ENCODE data around the gene DPH7. TPM values are rescaled to one million over a fixed set of nuclear protein-coding genes. Genes with fewer than 3 reads are reported as not detected.
A peak's percentile ranks its signal among the peaks of the same experiment; 100 is the strongest.

The DPH7 gene
- total and polyA plus RNA-seq, 2 of the 8 experiments (the other 6 are each of a cell fraction or from before 2014, with no cell fraction given): 44.6 to 45.5 TPM

DNA sequence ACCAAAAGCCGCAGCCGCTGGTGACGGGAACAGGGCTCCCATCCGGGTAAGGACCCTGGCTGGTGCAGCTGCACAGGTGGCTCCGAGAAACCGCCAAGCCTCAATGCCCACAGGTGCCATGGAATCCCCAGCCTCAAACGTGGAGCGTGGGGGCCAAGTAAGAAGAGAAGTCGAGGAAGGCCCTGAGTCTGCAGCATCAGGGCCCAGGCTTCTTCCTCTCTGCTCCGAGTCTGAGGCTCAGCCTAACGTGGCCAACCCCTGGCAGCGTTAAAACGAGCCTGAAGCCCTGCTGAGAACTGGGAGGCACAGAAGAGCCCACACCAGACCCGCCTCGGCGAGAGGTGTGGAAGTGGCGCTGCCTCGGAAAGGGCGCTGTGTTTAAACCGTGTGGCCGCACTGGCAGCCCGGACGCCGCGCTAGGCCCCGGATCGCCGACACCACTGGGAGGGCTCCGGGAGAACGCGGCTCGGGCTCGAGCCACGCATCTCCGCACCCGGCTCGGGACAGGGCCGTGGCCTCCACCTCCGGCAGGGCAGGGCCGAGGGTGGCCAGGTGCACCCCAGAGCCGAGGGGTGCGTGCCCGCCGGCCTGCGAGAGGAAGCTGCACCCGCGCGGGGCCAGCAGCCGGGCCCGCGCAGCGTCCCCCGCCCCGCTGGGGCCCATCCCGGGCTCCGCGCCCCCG, 10.9 kb upstream of the DPH7 start:
- Histone ChIP-seq H2BK120ac (replicated peaks; ENCODE audit: low read depth, low read length) (no peak overlapping the region), H3K79me2 (ENCODE audit: control insufficient read depth in 1 of 2, insufficient read depth in 2 of 2, low read length in 2 of 2) (peaks cover 0 to 22% of the 10 kb centered on the region in 2 experiments; a peak in 2 of 4 replicates), H2BK20ac (ENCODE audit: low read length) (no peak overlapping the region), H3K27me3 (replicated peaks in 1 of 4; ENCODE audit: control insufficient read depth in 3 of 4, extremely low read depth in 1 of 4, insufficient read depth in 3 of 4, low read length in 3 of 4) (no peaks in the 10 kb centered on the region; a peak in 1 of 7 replicates), H3K9ac (replicated peaks in 1 of 4; ENCODE audit: extremely low read depth in 1 of 4, low read depth in 3 of 4, low read length in 3 of 4) (peak overlapping the region; percentile 66 to 93 (median 74); a peak in 6 of 7 replicates), H3K18ac (ENCODE audit: extremely low read depth, low read length) (peak overlapping the region; percentile 38), H2AK5ac (ENCODE audit: low read depth, low read length) (0 out of 2 replicates have a peak overlapping the region, but pooled peaks have one; percentile 39), H3K4me3 (ENCODE audit: extremely low read depth in 1 of 4, insufficient read depth in 2 of 4, low read depth in 3 of 4, low read length in 4 of 4) (peak overlapping the region; percentile 54 to 82 (median 82)), H3K4me2 (ENCODE audit: insufficient read depth in 1 of 2, low read depth in 2 of 2, low read length in 2 of 2) (peak overlapping the region; percentile 80 to 94), H3K27ac (ENCODE audit: low read depth, low read length) (no peak overlapping the region), H3K79me1 (ENCODE audit: low read depth, low read length) (peaks cover 23% of the 10 kb centered on the region), H2AFZ (ENCODE audit: low read length) (no peak overlapping the region), H2BK12ac (ENCODE audit: low read depth, low read length) (no peak overlapping the region; the same call in 1 of the 2 replicates), H4K91ac (replicated peaks; ENCODE audit: insufficient read length, low read length) (no peak overlapping the region), H3K23me2 (ENCODE audit: low read depth, low read length) (peaks cover 8% of the 10 kb centered on the region; the same call in 1 of the 2 replicates), H2BK15ac (ENCODE audit: low read length) (no peak overlapping the region), H3K23ac (ENCODE audit: insufficient read length) (no peak overlapping the region), H2BK5ac (ENCODE audit: low read depth, low read length) (no peak overlapping the region), H3K9me3 (ENCODE audit: insufficient read depth in 2 of 2, low read depth in 1 of 2, low read length in 1 of 2) (no peaks in the 10 kb centered on the region), H3K36me3 (ENCODE audit: control insufficient read depth in 2 of 4, insufficient read depth in 4 of 4, low read length in 3 of 4) (peaks cover 27 to 35% (median 30%) of the 10 kb centered on the region in 4 experiments), H4K20me1 (replicated peaks in 1 of 2; ENCODE audit: control insufficient read depth in 1 of 2, insufficient read depth in 2 of 2, low read length in 2 of 2) (peaks cover 17 to 24% of the 10 kb centered on the region in 2 experiments), H4K8ac (ENCODE audit: extremely low read depth, insufficient read depth, low read length) (peak overlapping the region; percentile 84), H3K56ac (replicated peaks; ENCODE audit: insufficient read length, low read depth, low read length) (no peak overlapping the region), H3K4ac (replicated peaks; ENCODE audit: insufficient read length, low read depth, low read length) (peak overlapping the region; percentile 75), H3K4me1 (replicated peaks in 1 of 4; ENCODE audit: control insufficient read depth in 3 of 4, insufficient read depth in 4 of 4, low read length in 3 of 4) (peaks cover 0 to 7% (median 5%) of the 10 kb centered on the region in 4 experiments; a peak in 5 of 7 replicates), H4K5ac (ENCODE audit: insufficient read length, low read depth, low read length) (no peak overlapping the region), H3K14ac (ENCODE audit: insufficient read length) (no peak overlapping the region)
- POLR2A ChIA-PET (ENCODE audit: partially characterized antibody): interaction anchor here (1.1 to 6.2 kb wide), 5 partner anchors 9 to 37 kb away, joined by 4 to 45 read pairs (median 4); partner anchors contain the start of genes DPH7 and EHMT1
- 20% methylated on average over 39 of the region's 58 CpGs; no CpG with 5 or more reads in 1 of the 2 experiments for WGBS, 2 experiments (ENCODE audit: extremely low coverage in 1 of 2, insufficient coverage in 1 of 2, insufficient read length in 1 of 2, insufficient replicate concordance in 2 of 2, low coverage in 1 of 2, low lambda C conversion rate in 2 of 2, missing lambda C conversion rate in 1 of 2)
- TF ChIP-seq TBP (IDR thresholded peaks at IDR 0.05; ENCODE audit: low read depth, low read length): no peak
- 0 out of 3 replicates have a peak, but pooled peaks of 1 of the 2 experiments have one; percentile 2 for TF ChIP-seq POLR2A (IDR thresholded peaks at IDR 0.05; ENCODE audit: control extremely low read depth in 1 of 2, low read depth in 2 of 2, low read length in 2 of 2)
- TF ChIP-seq KDM4A (IDR thresholded peaks at IDR 0.05; ENCODE audit: low read depth, low read length, severe bottlenecking): peak; percentile 54
- peak in 1 of 2 experiments; percentile 19; a peak in 1 of 4 replicates for TF ChIP-seq SIN3A (conservative IDR thresholded peaks at IDR 0.05 in 1 of 2, IDR thresholded peaks at IDR 0.05 in 1 of 2; ENCODE audit: low read depth in 1 of 2, low read length in 2 of 2)
- CTCF ChIA-PET (ENCODE audit: partially characterized antibody): interaction anchor here (1.3 to 3.3 kb wide), 4 partner anchors 10 to 120 kb away, joined by 4 to 15 read pairs (median 8); partner anchors contain the start of gene DPH7
- FAIRE-seq: no peak
- no peak for DNase-seq (ENCODE audit: low read depth in 1 of 2, low spot score in 2 of 2)
